SK-N-MC (cell line): ENCODE data around the gene NEK7.
"Not testable (repeated sequence)": the region's sequence is repeated elsewhere in the genome, so short reads cannot be mapped to it uniquely, and the experiment has no call there.

Source experiments
- DNase-seq: peaks from one replicate; pipeline ENCODE4 v3.0.0-alpha.2; 2011; ENCODE audit warnings: low read depth, low spot score
- H3K27ac ChIP-seq: fragments of 200-600 bp; sonication (generic); 2 replicates; pipeline ENCODE4 v1.5.1; 2016; ENCODE audit warnings: mixed run types
- H3K36me3 ChIP-seq: fragments of 200-600 bp; sonication (generic); 2 replicates; pipeline ENCODE4 v1.6.1; 2017; ENCODE audit warnings: antibody characterized with exemption, low read length, mixed read lengths; ENCODE audit not compliant: insufficient read depth
- H3K4me3 ChIP-seq: fragments of 200-600 bp; sonication (generic); 2 replicates; pipeline ENCODE4 v1.5.1; 2016
- H3K9ac ChIP-seq: fragments of 200-600 bp; sonication (generic); 2 replicates; pipeline ENCODE4 v1.8.0; 2017; ENCODE audit warnings: mixed run types, mixed read lengths; ENCODE audit not compliant: insufficient read length
- H3K9me3 ChIP-seq: fragments of 200-600 bp; sonication (generic); 2 replicates; pipeline ENCODE4 v1.6.1; 2017; ENCODE audit warnings: low read depth, mild to moderate bottlenecking, antibody characterized with exemption, low read length, moderate library complexity, mixed read lengths
- EZH2 ChIP-seq: fragments of 200-600 bp; sonication (generic); IDR thresholded peaks from one replicate; pipeline ENCODE4 v1.6.1; 2017; ENCODE audit warnings: antibody characterized with exemption
- FOXP2 ChIP-seq: optimal IDR thresholded peaks from 2 replicates; pipeline ENCODE3; 2011; ENCODE audit warnings: mild to moderate bottlenecking, moderate library complexity; ENCODE audit not compliant: insufficient read depth; ENCODE audit errors: extremely low read length, control extremely low read depth
- POLR2AphosphoS5 ChIP-seq: IDR thresholded peaks from 2 replicates; pipeline ENCODE4 v1.6.1; 2012; ENCODE audit warnings: mild to moderate bottlenecking, low read depth, low read length, borderline replicate concordance

Gene NEK7

GRCh38 chr1:198295225-198295624 is 138.4 kb downstream of the NEK7 start:
- no peak for TF ChIP-seq EZH2
- TF ChIP-seq POLR2AphosphoS5 = no peak

GRCh38 chr1:198295971-198296370 is 139.2 kb downstream of the NEK7 start:
- Histone ChIP-seq H3K9ac (no peak overlapping the region), H3K4me3 (no peak overlapping the region), H3K9me3 (no peaks in the 10 kb centered on the region), H3K27ac (0 out of 2 replicates have a peak overlapping the region, but pooled peaks have one; percentile 12), H3K36me3 (no peaks in the 10 kb centered on the region)
- DNase-seq = no peak
- TF ChIP-seq POLR2AphosphoS5 (no peak), FOXP2 (no peak), EZH2 (no peak)

More at GRCh38 chr1:198295225-198295624, 138.4 kb downstream of the NEK7 start:
- H3K27ac ChIP-seq = no peak overlapping the region
- no peak for DNase-seq
- H3K4me3 ChIP-seq = no peak overlapping the region
- no peaks in the 10 kb centered on the region for H3K9me3 ChIP-seq
- H3K9ac ChIP-seq = no peak overlapping the region
- H3K36me3 ChIP-seq = no peaks in the 10 kb centered on the region

DNA sequence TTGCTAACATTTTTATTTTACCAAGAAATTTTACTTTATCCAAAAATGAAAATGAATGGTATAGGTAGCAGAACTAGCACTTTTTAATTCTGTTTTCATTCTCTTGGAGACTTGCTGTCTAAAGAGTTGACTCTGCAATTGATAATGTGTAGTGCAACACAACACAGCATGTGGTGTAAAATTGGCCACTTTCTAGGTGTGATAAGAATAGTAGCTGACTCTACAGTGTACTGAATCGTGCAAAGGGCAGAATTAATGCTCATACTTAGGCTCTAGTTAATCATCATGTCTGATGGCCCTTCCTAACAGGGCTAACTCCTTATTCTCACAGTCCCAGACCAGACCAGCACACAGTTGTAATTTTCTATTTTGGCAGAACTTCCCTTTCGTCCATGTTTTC is 140.5 kb downstream of the NEK7 start:
- no peaks in the 10 kb centered on the region for H3K9me3 ChIP-seq
- H3K36me3 ChIP-seq = no peaks in the 10 kb centered on the region
- DNase-seq = no peak
- H3K9ac ChIP-seq = no peak overlapping the region
- H3K4me3 ChIP-seq = no peak overlapping the region
- no peak overlapping the region for H3K27ac ChIP-seq
- TF ChIP-seq POLR2AphosphoS5 (no peak), FOXP2 (no peak), EZH2 (no peak)

DNA sequence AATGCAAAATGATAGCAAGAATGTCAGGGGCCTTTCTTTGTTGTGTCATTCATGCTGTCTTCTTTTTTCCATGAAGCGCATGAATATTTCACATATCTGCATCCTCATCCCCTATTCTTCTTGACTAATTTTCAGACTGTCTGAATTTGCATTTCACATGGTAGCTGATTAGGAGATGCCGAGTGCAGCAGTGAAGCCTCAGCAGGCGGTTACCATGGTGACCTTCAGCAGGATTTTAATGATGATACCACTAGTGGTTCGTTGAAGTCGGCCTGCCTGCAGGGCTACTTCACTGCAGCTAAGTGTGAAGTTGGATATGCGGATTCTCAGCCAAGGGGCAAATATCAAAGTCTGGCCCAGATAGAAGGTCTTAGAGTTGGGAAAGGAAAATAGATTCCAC is 141.8 kb downstream of the NEK7 start:
- H3K27ac ChIP-seq = no peak overlapping the region
- H3K9me3 ChIP-seq = no peaks in the 10 kb centered on the region
- DNase-seq = no peak
- H3K9ac ChIP-seq = no peak overlapping the region
- H3K36me3 ChIP-seq = no peaks in the 10 kb centered on the region
- no peak overlapping the region for H3K4me3 ChIP-seq
- no peak for TF ChIP-seq EZH2
- no peak for TF ChIP-seq FOXP2
- TF ChIP-seq POLR2AphosphoS5 = no peak

DNA sequence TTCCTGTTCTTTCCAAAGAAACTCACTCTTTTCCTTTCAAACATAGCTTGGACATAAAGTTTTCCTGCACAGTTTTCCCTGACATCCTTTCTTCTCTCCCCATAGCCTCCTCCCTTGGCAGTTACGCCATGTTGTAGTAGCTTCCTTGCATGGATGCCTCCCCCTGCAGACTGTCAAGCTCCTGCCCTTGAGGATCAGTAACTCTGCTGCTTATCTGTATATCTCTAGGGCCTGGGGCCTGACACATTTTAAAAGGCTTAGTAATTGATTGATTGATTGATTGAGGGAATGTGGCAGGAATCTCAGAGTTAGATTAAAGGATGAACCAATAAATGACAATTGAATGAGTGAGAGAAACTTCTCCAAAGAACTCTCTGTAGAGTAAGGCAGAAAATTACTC is 143.7 kb downstream of the NEK7 start:
- H3K36me3 ChIP-seq = no peaks in the 10 kb centered on the region
- no peaks in the 10 kb centered on the region for H3K9me3 ChIP-seq
- TF ChIP-seq POLR2AphosphoS5 (no peak), FOXP2 (no peak), EZH2 (no peak)
- no peak overlapping the region for H3K27ac ChIP-seq
- H3K4me3 ChIP-seq = no peak overlapping the region
- no peak overlapping the region for H3K9ac ChIP-seq
- DNase-seq = no peak

GRCh38 chr1:198304431-198304830 is 147.6 kb downstream of the NEK7 start:
- DNase-seq = no peak
- Histone ChIP-seq H3K9me3 (no peaks in the 10 kb centered on the region), H3K4me3 (no peak overlapping the region), H3K9ac (no peak overlapping the region), H3K36me3 (no peaks in the 10 kb centered on the region), H3K27ac (no peak overlapping the region)
- TF ChIP-seq FOXP2 (no peak), EZH2 (no peak), POLR2AphosphoS5 (no peak)

- not testable (repeated sequence) for H3K36me3 ChIP-seq, H3K9me3 ChIP-seq, H3K9ac ChIP-seq, H3K4me3 ChIP-seq, DNase-seq, H3K27ac ChIP-seq
Measured at GRCh38 chr1:198314817-198315216, 158.0 kb downstream of the NEK7 start.

DNA sequence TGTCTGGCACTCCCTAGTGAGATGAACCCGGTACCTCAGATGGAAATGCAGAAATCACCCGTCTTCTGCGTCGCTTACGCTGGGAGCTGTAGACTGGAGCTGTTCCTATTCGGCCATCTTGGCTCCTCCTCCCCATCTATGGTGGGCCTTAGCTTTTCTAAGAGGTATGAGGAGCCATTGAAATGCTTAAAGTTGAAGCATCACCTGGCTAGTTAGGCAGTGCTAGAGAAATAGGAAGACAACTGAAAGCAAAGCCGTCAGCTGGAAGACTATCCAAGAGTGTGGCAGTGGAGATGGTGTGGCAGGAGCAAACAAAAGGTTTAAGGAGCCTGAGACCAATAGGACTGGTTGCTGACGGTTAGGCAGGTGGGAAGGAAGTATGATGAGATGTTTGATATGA is 158.5 kb downstream of the NEK7 start:
- not testable (repeated sequence) for H3K9ac ChIP-seq, H3K27ac ChIP-seq, H3K4me3 ChIP-seq, H3K36me3 ChIP-seq, DNase-seq, H3K9me3 ChIP-seq

DNA sequence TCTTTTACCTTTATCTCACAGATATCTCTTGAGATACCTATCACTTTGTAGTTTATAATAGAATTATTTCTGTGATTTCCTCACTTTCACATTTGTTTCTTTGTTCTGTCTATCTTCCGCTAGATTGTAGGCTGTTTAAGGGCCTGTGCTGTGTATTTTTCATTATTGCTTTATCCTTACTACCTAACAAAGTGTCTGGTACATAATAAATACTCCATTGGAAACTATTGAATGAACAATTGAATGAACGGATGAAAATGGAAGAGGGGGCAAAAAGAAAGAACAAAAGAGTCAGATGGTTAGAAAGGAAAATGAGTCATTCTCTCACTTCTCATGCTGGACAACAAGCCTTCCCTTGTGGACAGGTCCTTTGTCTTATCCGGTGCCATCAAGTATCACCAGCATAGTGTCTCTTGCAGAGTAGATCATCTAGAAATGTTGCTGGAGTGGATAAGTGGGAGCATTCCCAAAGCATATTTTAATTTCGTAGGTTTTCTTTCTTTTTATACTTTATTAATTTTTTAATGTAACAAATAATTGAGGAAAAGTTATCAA is 159.8 kb downstream of the NEK7 start:
- no peak overlapping the region for H3K4me3 ChIP-seq
- no peak overlapping the region for H3K9ac ChIP-seq
- H3K36me3 ChIP-seq = peaks cover 13% of the 10 kb centered on the region
- TF ChIP-seq EZH2 (no peak), FOXP2 (no peak), POLR2AphosphoS5 (no peak)
- no peak overlapping the region for H3K27ac ChIP-seq
- no peak for DNase-seq
- no peaks in the 10 kb centered on the region for H3K9me3 ChIP-seq
